ENCODE measurements around the gene RYR3.

- TF ChIP-seq CTCF (IDR thresholded peaks at IDR 0.05) (no peak), POLR2A (IDR thresholded peaks at IDR 0.05) (no peak)
Measured at GRCh38 chr15:33912326-33912725, 601.6 kb downstream of the RYR3 start.

All from lower leg skin (tissue), 3 donors.